ENCODE data around the gene GIPR. TPM values are rescaled to one million over a fixed set of nuclear protein-coding genes. Genes with fewer than 3 reads are reported as not detected.

Gene GIPR
- total RNA-seq, 4 donors from 2014 or later, result not detected

GRCh38 chr19:45692187-45693105, 24.4 kb downstream of the GIPR start, which contains the start of gene QPCTL:
TSS of gene QPCTL (plus strand) at chr19:45692666. CDS start at chr19:45692704, 38 bp downstream.
- peak within 1 kb of the TSS; percentile 86 to 96 (median 92) for H3K27ac ChIP-seq (replicated peaks in 1 of 4)
- intact Hi-C loops (cut with DNase I), result loop anchor here (2.0 kb wide), 1 partner anchor 74 kb away; no protein-coding TSS in a partner anchor
- under 1% methylated on average over 44 of the region's 70 CpGs for WGBS

GRCh38 chr19:45693106-45693788, 25.2 kb downstream of the GIPR start:
- peak overlapping the region; percentile 86 to 96 (median 92) for H3K27ac ChIP-seq (replicated peaks in 1 of 4)
- DNase-seq (ENCODE audit: extremely low spot score), result peak; percentile 96
- H3K4me3 ChIP-seq, result peak overlapping the region; percentile 65 to 78 (median 73)
- TF ChIP-seq POLR2AphosphoS5 (IDR thresholded peaks at IDR 0.05), result peak in 1 of 2 donors; percentile 46
- no peak for TF ChIP-seq POLR2A (IDR thresholded peaks at IDR 0.05; ENCODE audit: low read depth)
- TF ChIP-seq CTCF (IDR thresholded peaks at IDR 0.05), result peak; percentile 86 to 91 (median 89)
- no peak for TF ChIP-seq EP300 (IDR thresholded peaks at IDR 0.05)
- H3K4me1 ChIP-seq, result peaks cover 7 to 26% (median 20%) of the 10 kb centered on the region in 4 donors
- H3K27me3 ChIP-seq, result no peaks in the 10 kb centered on the region
- under 1% methylated on average over 19 of the region's 22 CpGs for WGBS
- no peaks in the 10 kb centered on the region for H3K9me3 ChIP-seq
- H3K36me3 ChIP-seq, result peaks cover under 1 to 29% (median 15%) of the 10 kb centered on the region in 4 donors
- intact Hi-C loops (cut with DNase I), result loop anchor here (2.0 kb wide), 1 partner anchor 74 kb away; no protein-coding TSS in a partner anchor

More at GRCh38 chr19:45692187-45693105, 24.4 kb downstream of the GIPR start, which contains the start of gene QPCTL:
- Histone ChIP-seq H3K27me3 (no peaks in the 10 kb centered on the region), H3K4me1 (peaks cover 7 to 26% (median 20%) of the 10 kb centered on the region in 4 donors), H3K4me3 (peak within 1 kb of the TSS; percentile 65 to 78 (median 73)), H3K36me3 (peaks cover 8 to 35% (median 23%) of the 10 kb centered on the region in 4 donors), H3K9me3 (no peaks in the 10 kb centered on the region)
- DNase-seq (ENCODE audit: extremely low spot score), result peak; percentile 99
- no peak for TF ChIP-seq CTCF (IDR thresholded peaks at IDR 0.05)
- no peak for TF ChIP-seq EP300 (IDR thresholded peaks at IDR 0.05)
- peak; percentile 79 to 84 for TF ChIP-seq POLR2AphosphoS5 (IDR thresholded peaks at IDR 0.05)
- peak; percentile 6 for TF ChIP-seq POLR2A (IDR thresholded peaks at IDR 0.05; ENCODE audit: low read depth)

- no peak for TF ChIP-seq EP300 (IDR thresholded peaks at IDR 0.05)
- TF ChIP-seq POLR2A (IDR thresholded peaks at IDR 0.05; ENCODE audit: low read depth), result no peak
- TF ChIP-seq CTCF (IDR thresholded peaks at IDR 0.05), result no peak
- no peak for TF ChIP-seq POLR2AphosphoS5 (IDR thresholded peaks at IDR 0.05)
- H3K36me3 ChIP-seq, result peaks cover 2 to 42% (median 16%) of the 10 kb centered on the region in 4 donors
These were observed 33.7 kb downstream of the GIPR start for GRCh38 chr19:45701676-45702075.

GRCh38 chr19:45705115-45705514, 37.1 kb downstream of the GIPR start:
- WGBS, result 90% methylated on average over 8 of the region's 9 CpGs

More at GRCh38 chr19:45701676-45702075, 33.7 kb downstream of the GIPR start:
- H3K4me1 ChIP-seq, result no peaks in the 10 kb centered on the region
- 87% methylated on average over 7 of the region's 7 CpGs for WGBS
- H3K4me3 ChIP-seq, result no peak overlapping the region
- H3K27ac ChIP-seq (replicated peaks in 1 of 4), result no peak overlapping the region
- intact Hi-C loops (cut with DNase I), result no loop called here
- no peak for DNase-seq (ENCODE audit: extremely low spot score)
- H3K9me3 ChIP-seq, result no peaks in the 10 kb centered on the region
- H3K27me3 ChIP-seq, result no peaks in the 10 kb centered on the region

More at GRCh38 chr19:45705115-45705514, 37.1 kb downstream of the GIPR start:
- H3K4me1 ChIP-seq, result peaks cover 0 to 6% (median under 1%) of the 10 kb centered on the region in 4 donors
- intact Hi-C loops (cut with DNase I), result no loop called here
- H3K36me3 ChIP-seq, result peaks cover 2 to 25% (median 16%) of the 10 kb centered on the region in 4 donors
- no peak overlapping the region for H3K4me3 ChIP-seq
- no peak for DNase-seq (ENCODE audit: extremely low spot score)
- no peaks in the 10 kb centered on the region for H3K9me3 ChIP-seq
- TF ChIP-seq CTCF (IDR thresholded peaks at IDR 0.05) (no peak), POLR2AphosphoS5 (IDR thresholded peaks at IDR 0.05) (no peak), POLR2A (IDR thresholded peaks at IDR 0.05; ENCODE audit: low read depth) (no peak), EP300 (IDR thresholded peaks at IDR 0.05) (no peak)
- H3K27me3 ChIP-seq, result no peaks in the 10 kb centered on the region
- H3K27ac ChIP-seq (replicated peaks in 1 of 4), result no peak overlapping the region

All from esophagus muscularis mucosa (tissue), 4 donors.